ENCODE data around the gene EIF4EBP3. TPM values are rescaled to one million over a fixed set of nuclear protein-coding genes. Genes with fewer than 3 reads are reported as not detected.

Gene EIF4EBP3
- total and polyA plus RNA-seq, 10 of the 15 experiments (the other 5 are each of a cell fraction or from before 2014, with no cell fraction given): 3.5 to 16.1 (median 6.2) TPM

GRCh38 chr5:140576776-140577201 lies 29.3 kb downstream of the EIF4EBP3 start:
- peak overlapping the region; percentile 61 for H2AFZ ChIP-seq (ENCODE audit: control insufficient read depth, low read depth, low read length)

More at GRCh38 chr5:140576776-140577201, 29.3 kb downstream of the EIF4EBP3 start:
- Histone ChIP-seq H3K9ac (ENCODE audit: control insufficient read depth, insufficient read depth, low read length) (no peak overlapping the region), H3K79me2 (ENCODE audit: control insufficient read depth, insufficient read depth, low read length) (no peaks in the 10 kb centered on the region), H3K4me2 (ENCODE audit: control insufficient read depth, insufficient read depth) (no peak overlapping the region), H3K27ac (ENCODE audit: control insufficient read depth, insufficient read depth) (no peak overlapping the region), H3K36me3 (ENCODE audit: control insufficient read depth in 2 of 2, insufficient read depth in 2 of 2, low read length in 1 of 2) (no peaks in the 10 kb centered on the region), H3K4me1 (ENCODE audit: control insufficient read depth, insufficient read depth, low read length) (no peaks in the 10 kb centered on the region), H3K4me3 (no peak overlapping the region), H3K27me3 (replicated peaks in 1 of 2; ENCODE audit: control insufficient read depth in 2 of 2, insufficient read depth in 2 of 2, low read length in 1 of 2) (no peaks in the 10 kb centered on the region), H4K20me1 (ENCODE audit: control insufficient read depth, insufficient read depth) (no peaks in the 10 kb centered on the region), H3K9me3 (replicated peaks; ENCODE audit: control insufficient read depth, insufficient read depth, low read length) (no peaks in the 10 kb centered on the region)
- DNase-seq (ENCODE audit: low read depth, low spot score) (no peak), FAIRE-seq (no peak), ATAC-seq (peak; percentile 61)
- 68% methylated on average over 2 of the region's 2 CpGs for WGBS (ENCODE audit: insufficient coverage, insufficient replicate concordance, low lambda C conversion rate, missing lambda C conversion rate)
- in situ Hi-C loops (cut with MboI): no loop called here
- CTCF ChIA-PET: interaction anchor here (0.9 to 1.6 kb wide), 2 partner anchors 59 to 143 kb away, joined by 3 read pairs; no protein-coding TSS in a partner anchor
- SMC1A ChIA-PET (ENCODE audit: uncharacterized antibody, unreplicated experiment): interaction anchor here (0.6 to 1.4 kb wide), 2 partner anchors 11 to 394 kb away, joined by 3 to 4 read pairs; no protein-coding TSS in a partner anchor
- RAD21 ChIA-PET (ENCODE audit: unreplicated experiment): no interaction called here
- no TSS peak for BruUV-seq (replicated peaks)
- TF ChIP-seq ZBTB40 (IDR thresholded peaks at IDR 0.05; ENCODE audit: borderline replicate concordance): no peak
- TF ChIP-seq YBX1 (IDR thresholded peaks at IDR 0.05): no peak
- TF ChIP-seq EGR1 (IDR thresholded peaks at IDR 0.05; ENCODE audit: borderline replicate concordance in 1 of 2, low read depth in 2 of 2, low read length in 2 of 2): no peak
- TF ChIP-seq RAD51 (IDR thresholded peaks at IDR 0.05): no peak
- no peak for TF ChIP-seq ZBTB33 (IDR thresholded peaks at IDR 0.05)
- no peak for TF ChIP-seq MXI1 (IDR thresholded peaks at IDR 0.05; ENCODE audit: low read depth, low read length)
- no peak for TF ChIP-seq CBX3 (IDR thresholded peaks at IDR 0.05; ENCODE audit: borderline replicate concordance, low read depth)
- TF ChIP-seq EED (IDR thresholded peaks at IDR 0.05; ENCODE audit: low read depth): no peak
- TF ChIP-seq PKNOX1 (IDR thresholded peaks at IDR 0.05): peak; percentile 89
- TF ChIP-seq PBX3 (IDR thresholded peaks at IDR 0.05; ENCODE audit: insufficient replicate concordance, low read depth, low read length): peak; percentile 69
- POLR2A ChIA-PET: interaction anchor here (1.1 kb wide), 1 partner anchor 12 kb away, joined by 4 read pairs; the partner anchor contains the start of genes APBB3 and SLC35A4
- intact Hi-C loops (cut with micrococcal nuclease; ENCODE audit: unreplicated experiment): no loop called here

Measured in GM12878 (cell line).